MCF 10A (cell line): ENCODE data around the gene MCIDAS. TPM values are rescaled to one million over a fixed set of nuclear protein-coding genes. Genes with fewer than 3 reads are reported as not detected.
A peak's percentile ranks its signal among the peaks of the same experiment; 100 is the strongest.

ENCODE experiments used
- BruUV-seq: library from RNA; stranded (reverse); fragments of 400-500 nt; replicated peaks from 2 replicates; lab custom pipeline; 2021; lab: Mats Ljungman, UMichigan
- CTCF ChIA-PET: fragments of 300-600 bp; sonication (Branson Sonifier 250); formaldehyde crosslinking; extraction: SDS; loops from one replicate; lab custom pipeline; 2021; ENCODE audit warnings: antibody characterized with exemption, inconsistent platforms; lab: Yijun Ruan, JAX
- POLR2A ChIA-PET: fragments of 300-600, 350-650 bp; sonication (Branson Sonifier 250); formaldehyde crosslinking; extraction: SDS; loops from one replicate; lab custom pipeline; 2020; ENCODE audit warnings: antibody characterized with exemption, inconsistent platforms; lab: Yijun Ruan, JAX
- DNase-seq: peaks from one replicate; pipeline ENCODE4 v3.0.0-alpha.2; 2018; ENCODE audit not compliant: unreplicated experiment
- H3K27ac Mint-ChIP-seq: one replicate; pipeline ENCODE4 v1.8.0; 2022; ENCODE audit warnings: mild to moderate bottlenecking, low read depth, mixed read lengths; ENCODE audit not compliant: unreplicated experiment
- H3K27me3 Mint-ChIP-seq: one replicate; pipeline ENCODE4 v1.8.0; 2022; ENCODE audit warnings: mixed read lengths; ENCODE audit not compliant: insufficient read depth, unreplicated experiment
- H3K36me3 Mint-ChIP-seq: one replicate; pipeline ENCODE4 v1.8.0; 2022; ENCODE audit warnings: mild to moderate bottlenecking, moderate library complexity, mixed read lengths; ENCODE audit not compliant: insufficient read depth, unreplicated experiment
- H3K4me1 Mint-ChIP-seq: one replicate; pipeline ENCODE4 v1.8.0; 2022; ENCODE audit warnings: mixed read lengths; ENCODE audit not compliant: insufficient read depth, unreplicated experiment
- H3K4me3 Mint-ChIP-seq: one replicate; pipeline ENCODE4 v1.8.0; 2022; ENCODE audit warnings: mild to moderate bottlenecking, moderate library complexity, mixed read lengths; ENCODE audit not compliant: unreplicated experiment
- H3K9me3 Mint-ChIP-seq: one replicate; pipeline ENCODE4 v1.8.0; 2022; ENCODE audit warnings: mixed read lengths; ENCODE audit not compliant: unreplicated experiment
- CTCF ChIP-seq: fragments of 200-600 bp; IDR thresholded peaks from one replicate; pipeline ENCODE4 v1.8.0; 2022; ENCODE audit warnings: antibody characterized with exemption, mild to moderate bottlenecking; ENCODE audit not compliant: unreplicated experiment
- intact Hi-C: fragments of 100-400 bp; cut with micrococcal nuclease; formaldehyde crosslinking; loops from 2 replicates; pipeline ENCODE4 v1.14.1; 2022
- microRNA-seq: library from miRNA; unstranded; fragments of <30 nt; microRNA quantifications from one replicate; pipeline ENCODE4 v1.2.0, GENCODE V29; 2022
- total RNA-seq: library from RNA; stranded (reverse); gene quantifications from 2 replicates; pipeline ENCODE4 v1.2.3, GENCODE V29; 2022

MCIDAS gene
- total RNA-seq, 1 experiment from 2014 or later = 1.8 TPM

DNA sequence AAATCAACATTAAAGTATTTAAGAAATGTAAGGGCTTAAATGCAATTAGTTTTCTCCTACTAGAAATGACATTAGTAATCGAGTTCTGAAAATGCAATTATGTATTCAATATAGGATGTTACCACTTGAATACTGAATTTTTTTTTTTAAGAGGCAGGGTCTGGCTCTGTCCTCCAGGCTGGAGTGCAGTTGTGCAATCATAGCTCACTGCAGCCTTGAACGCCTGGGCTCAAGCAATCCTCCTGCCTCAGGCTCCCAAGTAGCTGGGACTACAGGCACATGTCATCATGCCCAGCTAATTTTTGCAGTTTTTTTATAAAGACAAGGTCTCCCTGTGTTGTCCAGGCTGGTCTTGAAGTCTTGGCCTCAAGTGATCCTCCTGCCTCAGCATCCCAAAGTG, 55.6 kb downstream of the MCIDAS start:
- no TSS peak for BruUV-seq
- no peak overlapping the region for H3K27ac Mint-ChIP-seq
- H3K9me3 Mint-ChIP-seq = no peaks in the 10 kb centered on the region
- CTCF ChIA-PET = interaction anchor here (0.6 to 2.5 kb wide), 20 partner anchors 9 to 522 kb away, joined by 3 to 23 read pairs (median 3); partner anchors contain the start of genes DHX29 and GPX8
- peaks cover under 1% of the 10 kb centered on the region for H3K36me3 Mint-ChIP-seq
- H3K27me3 Mint-ChIP-seq = no peaks in the 10 kb centered on the region
- POLR2A ChIA-PET = interaction anchor here (0.7 to 5.3 kb wide), 4 partner anchors 9 to 135 kb away, joined by 3 to 53 read pairs (median 12); partner anchors contain the start of genes CCNO, DHX29 and MTREX
- peaks cover 16% of the 10 kb centered on the region for H3K4me1 Mint-ChIP-seq
- TF ChIP-seq CTCF = no peak
- no peak overlapping the region for H3K4me3 Mint-ChIP-seq
- intact Hi-C loops = loop anchor here (5.0 to 10.0 kb wide), 2 partner anchors 133 to 156 kb away; partner anchors contain the start of genes DHX29 and MTREX
- DNase-seq = no peak

Small RNA genes within 50 kb of the gene (microRNA-seq; reads per million reads assigned to microRNA genes)
- 37.0 reads per million, percentile 65 among the genes with 10 or more reads in this experiment for gene MIR449A
- gene MIR449B = not detected
- 2.1 reads per million, percentile 15 among the genes with 10 or more reads in this experiment for gene MIR449C

Other genes starting within 250 kb of the MCIDAS start
- not detected in 2 replicates for gene ESM1, start 241.7 kb downstream of the MCIDAS start, total RNA-seq
- not detected in 2 replicates for gene GZMK, start 203.1 kb downstream of the MCIDAS start, total RNA-seq
- not detected in 2 replicates for gene GZMA, start 124.7 kb downstream of the MCIDAS start, total RNA-seq
- gene GPX8, start 67.1 kb downstream of the MCIDAS start, total RNA-seq = 37.2 and 38.8 TPM in 2 replicates
- gene CDC20B, start 54.1 kb downstream of the MCIDAS start, total RNA-seq = not detected in 2 replicates
- gene CCNO, start 6.3 kb upstream of the MCIDAS start, total RNA-seq = 10.6 and 11.7 TPM in 2 replicates
- 18.1 and 21.8 TPM in 2 replicates for gene DHX29, start 80.4 kb upstream of the MCIDAS start, total RNA-seq
- gene MTREX, start 80.7 kb upstream of the MCIDAS start, total RNA-seq = 113 and 118 TPM in 2 replicates